HepG2 (cell line): ENCODE measurements around the gene CCDC174. TPM values are rescaled to one million over a fixed set of nuclear protein-coding genes. Genes with fewer than 3 reads are reported as not detected.

ENCODE experiments used
- ATAC-seq: fragments of 200-7000 bp; cut with Tn5 transposase; 3 replicates; pipeline ENCODE4 v1.9.1; 2020; ENCODE audit warnings: mild to moderate bottlenecking, moderate library complexity
- BruUV-seq: library from RNA; stranded (reverse); fragments of 400-500 nt; replicated peaks from 2 replicates; lab custom pipeline; 2021; lab: Mats Ljungman, UMichigan
- CTCF ChIA-PET: fragments of 300-600 bp; formaldehyde crosslinking; extraction: SDS; loops from one replicate; lab custom pipeline; 2021; ENCODE audit warnings: low total read pairs, inconsistent platforms, low intra/inter-chr PET ratio; lab: Yijun Ruan, JAX
- POLR2A ChIA-PET: fragments of 350-600 bp; sonication (Branson Sonifier 250); formaldehyde crosslinking; loops from one replicate; lab custom pipeline; 2020; ENCODE audit warnings: antibody characterized with exemption, inconsistent platforms; lab: Yijun Ruan, JAX
- DNase-seq: peaks from one replicate; pipeline ENCODE4 v3.0.0-alpha.2; 2015; ENCODE audit warnings: low spot score
- FAIRE-seq: peaks from 3 replicates; lab custom pipeline; 2011; peaks lifted over from hg19 to GRCh38; lab: Jason Lieb, UNC
- H2AFZ ChIP-seq: one replicate; pipeline ENCODE4 v1.6.1; 2011; ENCODE audit warnings: low read length, inconsistent platforms
- H3K27ac ChIP-seq: fragments of 300-600 bp; 3 replicates; pipeline ENCODE4 v1.8.0; 2011; ENCODE audit warnings: mixed run types, mild to moderate bottlenecking, mixed read lengths, low read length, inconsistent platforms; ENCODE audit not compliant: insufficient read depth; ENCODE audit errors: extremely low read length
- H3K27me3 ChIP-seq, 2 experiments: fragments of 200-600 bp in 1 of 2; 2 replicates in 1 of 2; 3 replicates in 1 of 2; pipeline versions ENCODE4 v1.6.0 to v1.8.0; 2011; ENCODE audit warnings: low read length in 2 of 2, mild to moderate bottlenecking in 2 of 2, moderate library complexity in 2 of 2, inconsistent platforms in 1 of 2; ENCODE audit not compliant: insufficient read depth in 2 of 2, control insufficient read depth in 1 of 2
- H3K36me3 ChIP-seq, 2 experiments: fragments of 200-600 bp in 1 of 2; replicated peaks in 1 of 2; 2 replicates in 1 of 2; 3 replicates in 1 of 2; pipeline versions ENCODE4 v1.5.1 to v1.8.0; 2011; ENCODE audit warnings: low read length in 2 of 2, inconsistent platforms in 1 of 2; ENCODE audit not compliant: insufficient read depth in 2 of 2, control insufficient read depth in 1 of 2
- H3K4me1 ChIP-seq: 2 replicates; pipeline ENCODE4 v1.5.1; 2012; ENCODE audit warnings: low read length, inconsistent platforms; ENCODE audit not compliant: insufficient read depth
- H3K4me2 ChIP-seq: 2 replicates; pipeline ENCODE4 v1.6.0; 2011; ENCODE audit warnings: low read depth, low read length, inconsistent platforms
- H3K4me3 ChIP-seq, 3 experiments: fragments of 200-600 bp in 1 of 3; sonication (generic), shearing (Covaris generic) in 1 of 3; replicated peaks in 1 of 3; 2 replicates each; pipeline ENCODE4 v1.5.1; 2011 to 2016; ENCODE audit warnings: low read length in 3 of 3, inconsistent platforms in 2 of 3, low read depth in 2 of 3, mild to moderate bottlenecking in 2 of 3, control low read depth in 1 of 3, mixed read lengths in 1 of 3; ENCODE audit not compliant: insufficient read depth in 1 of 3
- H3K79me2 ChIP-seq: one replicate; pipeline ENCODE4 v1.6.1; 2011; ENCODE audit warnings: low read length, inconsistent platforms; ENCODE audit not compliant: insufficient read depth
- H3K9ac ChIP-seq: 2 replicates; pipeline ENCODE4 v1.6.0; 2011; ENCODE audit warnings: mild to moderate bottlenecking, low read depth, low read length, inconsistent platforms; ENCODE audit not compliant: insufficient read depth
- H3K9me3 ChIP-seq: 2 replicates; pipeline ENCODE4 v1.5.1; 2012; ENCODE audit warnings: mild to moderate bottlenecking, low read length
- H4K20me1 ChIP-seq: 2 replicates; pipeline ENCODE4 v1.6.0; 2011; ENCODE audit warnings: inconsistent platforms, mild to moderate bottlenecking, low read length, moderate library complexity; ENCODE audit not compliant: insufficient read depth
- CENPX ChIP-seq: sonication (generic); formaldehyde crosslinking; IDR thresholded peaks from 2 replicates; pipeline ENCODE4 v1.9.0; 2021; ENCODE audit warnings: mild to moderate bottlenecking, missing genetic modification reagents, moderate library complexity
- DMTF1 ChIP-seq: sonication (generic); formaldehyde crosslinking; IDR thresholded peaks from 2 replicates; pipeline ENCODE4 v1.4.0; 2020; ENCODE audit warnings: mild to moderate bottlenecking, missing genetic modification reagents
- GFI1 ChIP-seq: sonication (generic); formaldehyde crosslinking; IDR thresholded peaks from 2 replicates; pipeline ENCODE4 v1.5.0; 2020; ENCODE audit warnings: missing genetic modification reagents, mild to moderate bottlenecking, borderline replicate concordance
- HMGXB3 ChIP-seq: sonication (generic); formaldehyde crosslinking; IDR thresholded peaks from 2 replicates; pipeline ENCODE4 v1.4.0; 2020; ENCODE audit warnings: missing genetic modification reagents, borderline replicate concordance
- KAT8 ChIP-seq: IDR thresholded peaks from 2 replicates; pipeline ENCODE4 v1.6.1; 2016; ENCODE audit warnings: missing genetic modification reagents, missing compliant biosample characterization
- RARA ChIP-seq: IDR thresholded peaks from 2 replicates; pipeline ENCODE4 v1.6.1; 2016; ENCODE audit warnings: missing genetic modification reagents, missing compliant biosample characterization
- SCMH1 ChIP-seq: sonication (generic); formaldehyde crosslinking; IDR thresholded peaks from 2 replicates; pipeline ENCODE4 v1.9.0; 2021; ENCODE audit warnings: missing genetic modification reagents, mild to moderate bottlenecking, borderline replicate concordance
- SRSF4 ChIP-seq: fragments of 200-400 bp; formaldehyde crosslinking; IDR thresholded peaks from one replicate; pipeline ENCODE4 v1.6.1; 2018; ENCODE audit warnings: mild to moderate bottlenecking, low read depth, low read length, moderate library complexity; ENCODE audit not compliant: poor library complexity, severe bottlenecking
- ZNF672 ChIP-seq: sonication (generic); formaldehyde crosslinking; IDR thresholded peaks from 2 replicates; pipeline ENCODE4 v1.8.1; 2022; ENCODE audit warnings: missing genetic modification reagents
- ZNF782 ChIP-seq: sonication (generic); formaldehyde crosslinking; IDR thresholded peaks from 2 replicates; pipeline ENCODE4 v1.4.0; 2020; ENCODE audit warnings: missing genetic modification reagents, mild to moderate bottlenecking, borderline replicate concordance
- WGBS: methylation state at CpG from one replicate; pipeline ENCODE4 v1.1.6; 2017; ENCODE audit warnings: low lambda C conversion rate; 5-methylcytosine and 5-hydroxymethylcytosine counted together
- in situ Hi-C: cut with HindIII; loops from 2 replicates; pipeline ENCODE4 v1.10.0; 2017; ENCODE audit warnings: low pct_unique_long_range_greater_than_20kb; ENCODE audit not compliant: extremely low pct_ligation_motif_present
- intact Hi-C: fragments of 100-400 bp; cut with micrococcal nuclease; formaldehyde crosslinking; loops from one replicate; pipeline ENCODE4 v1.10.0; 2022; ENCODE audit not compliant: unreplicated experiment
- polyA plus RNA-seq, 8 experiments: library from polyadenylated mRNA; depleted of rRNA in 3 of 8; stranded (reverse) in 7 of 8; unstranded in 1 of 8; fragments of >200 nt; fragmentation: Illumina TruSeq in 4 of 8; extraction: Trizol in 4 of 8; gene quantifications; 2 replicates each; pipeline versions ENCODE4 v1.2.1 to v1.2.3, GENCODE V29; 2011 to 2016; ENCODE audit warnings: low read depth in 4 of 8, missing spikeins in 1 of 8, mixed read lengths in 1 of 8; ENCODE audit not compliant: insufficient read depth in 1 of 8
- total RNA-seq, 5 experiments: library from RNA; depleted of rRNA; stranded (reverse); fragments of >200 nt; fragmentation: Illumina TruSeq; extraction: Trizol; gene quantifications; 2 replicates each; pipeline ENCODE4 v1.2.3, GENCODE V29; 2016; ENCODE audit warnings: low read depth in 1 of 5
- TF ChIP-seq, protein P1 (sequence below): IDR thresholded peaks from 2 replicates; pipeline ENCODE4 v1.6.1; 2016; ENCODE audit warnings: control low read depth
- TF ChIP-seq, protein P2 (sequence below): fragments of 450-650 bp; IDR thresholded peaks from 2 replicates; pipeline ENCODE4 v1.6.1; 2017
- TF ChIP-seq, protein P3 (sequence below): sonication (generic); formaldehyde crosslinking; IDR thresholded peaks from 2 replicates; pipeline ENCODE4 v1.4.0; 2020; ENCODE audit warnings: mild to moderate bottlenecking, missing genetic modification reagents

CCDC174 gene
- total and polyA plus RNA-seq, 2 of the 13 experiments (the other 11 are each of a cell fraction or from before 2014, with no cell fraction given), result 5.4 to 11.0 TPM

GRCh38 chr3:14627815-14628214, 23.7 kb upstream of the CCDC174 start (continued):
- no peak for TF ChIP-seq RARA (CRISPR knock-in tag)
- no peak for TF ChIP-seq ZNF672 (CRISPR knock-in tag)
- TF ChIP-seq, protein P1, sequence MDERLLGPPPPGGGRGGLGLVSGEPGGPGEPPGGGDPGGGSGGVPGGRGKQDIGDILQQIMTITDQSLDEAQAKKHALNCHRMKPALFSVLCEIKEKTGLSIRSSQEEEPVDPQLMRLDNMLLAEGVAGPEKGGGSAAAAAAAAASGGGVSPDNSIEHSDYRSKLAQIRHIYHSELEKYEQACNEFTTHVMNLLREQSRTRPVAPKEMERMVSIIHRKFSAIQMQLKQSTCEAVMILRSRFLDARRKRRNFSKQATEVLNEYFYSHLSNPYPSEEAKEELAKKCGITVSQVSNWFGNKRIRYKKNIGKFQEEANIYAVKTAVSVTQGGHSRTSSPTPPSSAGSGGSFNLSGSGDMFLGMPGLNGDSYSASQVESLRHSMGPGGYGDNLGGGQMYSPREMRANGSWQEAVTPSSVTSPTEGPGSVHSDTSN (CRISPR knock-in tag), result no peak
- TF ChIP-seq SCMH1 (CRISPR knock-in tag), result no peak
- no peak for TF ChIP-seq CENPX (CRISPR knock-in tag)
- no peak for TF ChIP-seq DMTF1 (CRISPR knock-in tag)
- TF ChIP-seq, protein P2, sequence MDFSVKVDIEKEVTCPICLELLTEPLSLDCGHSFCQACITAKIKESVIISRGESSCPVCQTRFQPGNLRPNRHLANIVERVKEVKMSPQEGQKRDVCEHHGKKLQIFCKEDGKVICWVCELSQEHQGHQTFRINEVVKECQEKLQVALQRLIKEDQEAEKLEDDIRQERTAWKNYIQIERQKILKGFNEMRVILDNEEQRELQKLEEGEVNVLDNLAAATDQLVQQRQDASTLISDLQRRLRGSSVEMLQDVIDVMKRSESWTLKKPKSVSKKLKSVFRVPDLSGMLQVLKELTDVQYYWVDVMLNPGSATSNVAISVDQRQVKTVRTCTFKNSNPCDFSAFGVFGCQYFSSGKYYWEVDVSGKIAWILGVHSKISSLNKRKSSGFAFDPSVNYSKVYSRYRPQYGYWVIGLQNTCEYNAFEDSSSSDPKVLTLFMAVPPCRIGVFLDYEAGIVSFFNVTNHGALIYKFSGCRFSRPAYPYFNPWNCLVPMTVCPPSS, result no peak
- TF ChIP-seq GFI1, result no peak
- TF ChIP-seq KAT8, result no peak

GRCh38 chr3:14628406-14628805, 23.2 kb upstream of the CCDC174 start:
- ChIA-PET CTCF (no interaction called here), POLR2A (no interaction called here)
- in situ Hi-C loops, result no loop called here
- Histone ChIP-seq H3K9me3 (peaks cover 6% of the 10 kb centered on the region; the same call in 1 of the 2 replicates), H3K27me3 (peaks cover 1 to 17% of the 10 kb centered on the region in 2 experiments; a peak in 2 of 5 replicates), H3K79me2 (no peaks in the 10 kb centered on the region), H3K4me3 (no peak overlapping the region), H2AFZ (no peak overlapping the region), H3K4me1 (peaks cover 40% of the 10 kb centered on the region), H3K4me2 (no peak overlapping the region), H3K9ac (no peak overlapping the region), H3K36me3 (no peaks in the 10 kb centered on the region), H3K27ac (no peak overlapping the region), H4K20me1 (no peaks in the 10 kb centered on the region)
- FAIRE-seq (no peak), ATAC-seq (no peak), DNase-seq (no peak)
- 13% methylated on average over 3 of the region's 4 CpGs for WGBS
- BruUV-seq, result no TSS peak
- intact Hi-C loops, result no loop called here
- TF ChIP-seq SRSF4, result no peak
- no peak for TF ChIP-seq ZNF782
- TF ChIP-seq, protein P3, sequence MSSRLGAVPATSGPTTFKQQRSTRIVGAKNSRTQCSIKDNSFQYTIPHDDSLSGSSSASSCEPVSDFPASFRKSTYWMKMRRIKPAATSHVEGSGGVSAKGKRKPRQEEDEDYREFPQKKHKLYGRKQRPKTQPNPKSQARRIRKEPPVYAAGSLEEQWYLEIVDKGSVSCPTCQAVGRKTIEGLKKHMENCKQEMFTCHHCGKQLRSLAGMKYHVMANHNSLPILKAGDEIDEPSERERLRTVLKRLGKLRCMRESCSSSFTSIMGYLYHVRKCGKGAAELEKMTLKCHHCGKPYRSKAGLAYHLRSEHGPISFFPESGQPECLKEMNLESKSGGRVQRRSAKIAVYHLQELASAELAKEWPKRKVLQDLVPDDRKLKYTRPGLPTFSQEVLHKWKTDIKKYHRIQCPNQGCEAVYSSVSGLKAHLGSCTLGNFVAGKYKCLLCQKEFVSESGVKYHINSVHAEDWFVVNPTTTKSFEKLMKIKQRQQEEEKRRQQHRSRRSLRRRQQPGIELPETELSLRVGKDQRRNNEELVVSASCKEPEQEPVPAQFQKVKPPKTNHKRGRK (CRISPR knock-in tag), result no peak
- TF ChIP-seq HMGXB3 (CRISPR knock-in tag), result no peak
